Stimulated activated naive B cell treated with anti-CD40 and anti-IgM and Interleukin-4, amounts not matched to agents 10 μg/mL and 1 μg/mL and 100 μg/mL, for 72 hours (primary cell): ENCODE results near the gene MYRIP.
"Not testable (repeated sequence)": the region's sequence is repeated elsewhere in the genome, so short reads cannot be mapped to it uniquely, and the experiment has no call there.

Experiments
- ATAC-seq, 2 donors: fragments of 150-1000 bp; cut with Tn5 transposase; replicated peaks; 2 replicates each; pipeline ENCODE4 v1.10.0; 2021; ENCODE audit warnings: moderate library complexity in 1 of 2
- DNase-seq: peaks from one replicate; pipeline ENCODE4 v3.0.0; 2021
- H3K27ac Mint-ChIP-seq: one replicate; pipeline ENCODE4 v1.8.0; 2022; ENCODE audit warnings: mild to moderate bottlenecking, mixed read lengths
- H3K27me3 Mint-ChIP-seq, 2 donors: one replicate each; pipeline ENCODE4 v1.8.0; 2022; ENCODE audit warnings: mixed read lengths in 2 of 2
- H3K36me3 Mint-ChIP-seq, 2 donors: one replicate each; pipeline ENCODE4 v1.8.0; 2022; ENCODE audit warnings: mixed read lengths in 2 of 2, mild to moderate bottlenecking in 1 of 2
- H3K4me1 Mint-ChIP-seq, 2 donors: one replicate each; pipeline ENCODE4 v1.8.0; 2022; ENCODE audit warnings: mixed read lengths in 2 of 2, mild to moderate bottlenecking in 1 of 2
- H3K4me3 Mint-ChIP-seq, 2 donors: one replicate each; pipeline ENCODE4 v1.8.0; 2022; ENCODE audit warnings: mild to moderate bottlenecking in 2 of 2, mixed read lengths in 2 of 2, moderate library complexity in 1 of 2
- H3K9me3 Mint-ChIP-seq, 2 donors: one replicate each; pipeline ENCODE4 v1.8.0; 2022; ENCODE audit warnings: mixed read lengths in 2 of 2, mild to moderate bottlenecking in 1 of 2

The MYRIP gene

DNA sequence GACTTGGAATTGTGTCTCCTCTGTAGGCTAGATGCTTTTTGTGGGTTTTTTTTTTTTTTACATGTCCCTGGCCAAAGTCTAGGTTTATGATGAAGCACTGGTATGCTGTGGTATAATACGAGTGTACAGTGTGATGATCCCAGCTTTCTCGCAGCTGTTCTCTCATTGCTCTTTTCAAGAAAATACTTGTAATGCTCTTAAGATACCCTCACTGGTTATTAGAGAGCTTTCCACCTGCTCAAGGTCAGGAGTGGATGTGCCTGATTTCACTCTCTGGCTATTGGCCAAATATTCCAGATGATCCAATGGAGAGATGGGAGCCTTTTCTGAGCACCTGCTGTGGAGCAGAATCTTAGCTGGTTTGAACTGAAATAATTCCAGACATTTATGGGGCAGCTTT lies 215.1 kb downstream of the MYRIP start:
- Mint-ChIP-seq H3K36me3 (peaks cover 8 to 10% of the 10 kb centered on the region in 2 donors), H3K9me3 (peaks cover 20 to 22% of the 10 kb centered on the region in 2 donors), H3K4me3 (no peak overlapping the region), H3K27ac (no peak overlapping the region), H3K4me1 (no peaks in the 10 kb centered on the region), H3K27me3 (peaks cover 5 to 13% of the 10 kb centered on the region in 2 donors)
- no peak for DNase-seq
- ATAC-seq: no peak

DNA sequence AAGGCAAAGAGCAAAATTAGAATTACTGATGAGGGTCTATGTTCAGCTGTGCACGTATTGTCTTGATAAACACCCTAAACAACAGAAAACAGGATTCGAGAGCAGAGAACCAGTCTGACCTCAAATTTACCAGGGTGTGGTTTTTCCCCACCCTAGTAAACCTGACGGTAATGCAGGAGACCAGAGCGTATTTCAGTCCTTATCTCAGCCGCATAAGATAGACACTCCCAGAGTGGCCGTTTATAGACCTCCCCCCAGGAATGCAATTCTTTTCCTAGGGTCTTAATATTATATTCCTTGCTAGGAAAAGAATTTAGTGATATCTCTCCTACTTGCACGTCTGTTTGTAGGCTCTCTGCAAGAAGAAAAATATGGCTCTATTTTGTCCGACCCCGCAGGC lies 216.5 kb downstream of the MYRIP start:
- H3K4me1 Mint-ChIP-seq: not testable (repeated sequence)

DNA sequence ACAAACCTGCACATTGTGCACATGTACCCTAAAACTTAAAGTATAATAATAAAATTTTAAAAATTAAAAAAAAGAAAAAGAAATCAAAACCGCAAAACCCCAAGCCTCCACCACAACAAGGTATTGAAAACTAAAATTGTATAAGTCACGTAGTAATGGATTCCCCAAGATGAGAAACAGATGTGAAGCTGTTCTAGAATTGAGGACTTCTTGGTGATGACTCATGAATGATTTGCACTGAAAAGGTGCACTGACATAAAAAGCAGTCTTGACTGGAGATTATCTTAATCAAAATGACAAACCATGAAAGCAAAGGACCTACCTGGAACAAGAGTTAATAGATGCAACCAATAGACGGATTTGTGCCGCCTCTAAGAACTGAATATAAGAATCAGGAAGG lies 225.8 kb downstream of the MYRIP start:
- Mint-ChIP-seq H3K4me3 (no peak overlapping the region), H3K4me1 (no peaks in the 10 kb centered on the region), H3K9me3 (peaks cover 0 to 5% of the 10 kb centered on the region in 2 donors), H3K27me3 (no peaks in the 10 kb centered on the region), H3K36me3 (no peaks in the 10 kb centered on the region), H3K27ac (no peak overlapping the region)
- DNase-seq: no peak
- no peak for ATAC-seq

More for the DNA sequence above, 216.5 kb downstream of the MYRIP start:
- not testable (repeated sequence) for H3K4me3 Mint-ChIP-seq, DNase-seq, H3K27ac Mint-ChIP-seq, H3K36me3 Mint-ChIP-seq, ATAC-seq
- H3K27me3 Mint-ChIP-seq: peaks cover 5 to 13% of the 10 kb centered on the region in 2 donors
- H3K9me3 Mint-ChIP-seq: peaks cover 20 to 22% of the 10 kb centered on the region in 2 donors

DNA sequence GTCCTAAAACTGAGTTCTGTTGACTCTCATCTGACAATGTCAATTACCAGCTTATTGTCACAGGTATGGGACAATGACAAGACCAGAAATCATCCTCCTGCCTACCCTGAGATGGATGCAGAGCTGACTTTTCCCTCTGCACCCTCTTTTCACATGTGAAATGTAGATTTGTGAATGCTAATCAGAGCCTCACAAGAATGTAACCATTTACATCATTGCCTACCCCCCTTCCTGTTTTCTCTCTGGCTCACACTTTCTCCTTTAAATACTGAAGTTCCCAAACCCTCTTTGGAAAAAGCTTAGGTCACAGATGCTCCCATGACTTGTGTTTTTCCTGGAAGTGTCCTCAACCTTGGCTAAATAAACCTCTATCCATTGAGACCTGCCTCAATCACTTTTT lies 228.2 kb downstream of the MYRIP start:
- Mint-ChIP-seq H3K27ac (no peak overlapping the region), H3K36me3 (no peaks in the 10 kb centered on the region), H3K4me1 (no peaks in the 10 kb centered on the region), H3K9me3 (peaks cover 0 to 2% of the 10 kb centered on the region in 2 donors), H3K4me3 (no peak overlapping the region), H3K27me3 (no peaks in the 10 kb centered on the region)
- ATAC-seq: no peak
- no peak for DNase-seq

DNA sequence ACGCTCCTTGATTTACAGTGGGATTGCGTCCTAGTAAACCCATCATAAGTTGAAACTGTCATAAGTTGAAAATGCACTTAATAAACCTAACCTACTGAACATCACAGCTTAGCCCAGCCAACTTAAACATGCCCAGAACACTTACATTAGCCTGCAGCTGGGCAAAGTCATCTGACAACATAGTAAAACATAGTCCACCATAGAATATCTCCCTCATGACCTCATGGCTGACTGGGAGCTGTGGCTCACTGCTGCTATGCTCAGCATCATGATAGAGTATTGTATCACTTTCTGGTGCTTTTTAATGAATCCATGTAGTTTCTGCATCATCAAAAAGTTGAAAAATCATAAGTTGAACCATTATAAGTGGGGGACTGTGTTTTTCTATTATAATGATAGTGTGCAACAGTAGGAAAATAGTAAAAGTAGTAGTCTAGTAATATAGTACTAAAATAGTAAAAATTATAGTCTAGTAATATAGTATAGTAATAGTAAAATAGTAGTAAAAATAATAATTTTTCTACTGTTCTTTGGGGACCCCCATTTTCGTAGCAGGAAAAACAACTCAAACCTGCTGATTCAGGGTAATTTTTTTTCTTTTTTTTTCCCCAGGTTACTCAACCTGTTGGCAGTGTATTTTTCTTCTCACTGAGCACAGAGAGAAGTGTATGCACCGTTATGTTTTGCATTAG lies 233.5 kb downstream of the MYRIP start:
- no peak overlapping the region for H3K4me3 Mint-ChIP-seq
- ATAC-seq (no peak), DNase-seq (no peak)
- H3K4me1 Mint-ChIP-seq: no peaks in the 10 kb centered on the region
- no peaks in the 10 kb centered on the region for H3K9me3 Mint-ChIP-seq
- H3K27ac Mint-ChIP-seq: no peak overlapping the region
- no peaks in the 10 kb centered on the region for H3K36me3 Mint-ChIP-seq
- H3K27me3 Mint-ChIP-seq: no peaks in the 10 kb centered on the region

DNA sequence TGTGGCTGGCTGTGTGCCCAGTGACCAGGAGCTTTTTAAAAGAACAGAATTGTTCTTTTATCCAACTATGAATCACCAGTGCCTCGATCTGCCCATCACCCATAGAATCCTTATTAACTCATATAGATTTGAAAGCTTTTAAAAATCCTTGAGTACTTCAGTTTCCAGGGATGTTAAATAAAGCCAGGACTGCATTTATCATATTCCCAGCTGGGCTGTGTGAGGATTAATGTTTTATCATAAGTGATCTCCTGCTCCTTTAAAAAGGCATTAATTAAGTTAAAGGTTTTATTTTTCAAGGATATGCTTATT lies 234.0 kb downstream of the MYRIP start:
- ATAC-seq (no peak), DNase-seq (no peak)
- no peak overlapping the region for H3K27ac Mint-ChIP-seq
- no peaks in the 10 kb centered on the region for H3K36me3 Mint-ChIP-seq
- no peak overlapping the region for H3K4me3 Mint-ChIP-seq
- no peaks in the 10 kb centered on the region for H3K4me1 Mint-ChIP-seq
- H3K27me3 Mint-ChIP-seq: no peaks in the 10 kb centered on the region
- no peaks in the 10 kb centered on the region for H3K9me3 Mint-ChIP-seq

DNA sequence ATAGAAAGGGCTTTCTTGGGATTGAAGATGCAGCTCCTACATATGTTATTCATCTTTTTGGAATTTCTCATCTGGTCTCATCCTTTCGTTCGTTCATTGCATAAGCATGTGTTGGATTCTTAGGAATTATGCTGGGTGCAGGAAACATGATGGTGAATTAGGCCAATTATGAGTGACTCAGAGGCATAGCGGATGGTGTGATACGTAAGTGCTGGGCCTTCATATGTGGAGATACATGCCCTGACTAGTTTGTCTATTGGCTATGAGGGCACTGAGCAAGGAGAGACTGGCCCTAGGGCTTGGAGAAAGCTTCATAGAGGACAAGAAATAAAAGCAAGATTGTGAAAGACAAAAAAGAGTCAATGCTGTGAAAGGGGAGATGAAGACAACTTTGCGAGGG lies 235.1 kb downstream of the MYRIP start:
- Mint-ChIP-seq H3K36me3 (no peaks in the 10 kb centered on the region), H3K27me3 (no peaks in the 10 kb centered on the region), H3K4me3 (no peak overlapping the region), H3K9me3 (no peaks in the 10 kb centered on the region), H3K4me1 (no peaks in the 10 kb centered on the region), H3K27ac (no peak overlapping the region)
- no peak for DNase-seq
- ATAC-seq: no peak

DNA sequence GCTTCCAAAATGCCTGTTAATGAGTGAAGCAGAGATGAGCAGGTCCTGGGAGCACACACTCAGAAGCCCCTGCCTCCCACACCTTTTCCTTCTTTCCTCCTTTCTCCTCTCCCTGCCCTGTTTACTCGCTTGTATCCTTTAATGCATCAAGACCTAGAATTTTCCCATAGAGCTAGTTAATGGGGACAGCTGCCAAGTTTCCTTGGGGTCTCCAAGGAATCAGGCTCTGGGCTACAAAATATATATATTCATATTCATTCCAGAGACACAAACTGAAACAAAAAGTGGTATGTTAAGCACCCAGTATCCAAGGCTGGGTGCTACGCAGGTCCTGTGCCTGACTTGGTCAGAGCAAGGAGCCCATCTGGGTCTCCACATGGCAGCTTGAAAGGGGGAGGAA lies 235.6 kb downstream of the MYRIP start:
- no peaks in the 10 kb centered on the region for H3K27me3 Mint-ChIP-seq
- H3K4me3 Mint-ChIP-seq: no peak overlapping the region
- no peaks in the 10 kb centered on the region for H3K4me1 Mint-ChIP-seq
- peaks cover 0 to 2% of the 10 kb centered on the region in 2 donors for H3K9me3 Mint-ChIP-seq
- ATAC-seq: no peak
- no peaks in the 10 kb centered on the region for H3K36me3 Mint-ChIP-seq
- no peak overlapping the region for H3K27ac Mint-ChIP-seq
- DNase-seq: no peak

DNA sequence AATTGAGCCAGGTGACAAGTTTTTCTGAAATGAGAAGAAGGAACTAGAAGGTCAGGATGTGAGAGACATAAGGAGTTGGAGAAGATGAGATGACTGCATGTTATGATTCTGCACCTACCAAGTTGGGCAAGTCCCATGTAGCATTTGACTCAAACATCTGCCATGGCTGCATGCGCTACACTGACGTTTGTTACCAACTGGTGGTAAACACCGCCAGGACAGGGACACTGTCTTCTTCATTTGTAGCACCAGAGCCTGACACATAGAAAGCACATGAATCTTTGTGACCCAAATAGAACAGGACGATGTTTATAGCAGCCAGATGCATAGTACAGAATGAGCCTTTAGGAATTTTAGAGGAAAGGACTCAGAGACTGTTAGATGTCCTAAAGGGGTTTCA lies 236.7 kb downstream of the MYRIP start:
- no peak for ATAC-seq
- no peaks in the 10 kb centered on the region for H3K36me3 Mint-ChIP-seq
- H3K9me3 Mint-ChIP-seq: peaks cover 8% of the 10 kb centered on the region in 2 donors
- H3K4me3 Mint-ChIP-seq: no peak overlapping the region
- H3K27me3 Mint-ChIP-seq: no peaks in the 10 kb centered on the region
- no peak for DNase-seq
- H3K4me1 Mint-ChIP-seq: no peaks in the 10 kb centered on the region
- no peak overlapping the region for H3K27ac Mint-ChIP-seq

DNA sequence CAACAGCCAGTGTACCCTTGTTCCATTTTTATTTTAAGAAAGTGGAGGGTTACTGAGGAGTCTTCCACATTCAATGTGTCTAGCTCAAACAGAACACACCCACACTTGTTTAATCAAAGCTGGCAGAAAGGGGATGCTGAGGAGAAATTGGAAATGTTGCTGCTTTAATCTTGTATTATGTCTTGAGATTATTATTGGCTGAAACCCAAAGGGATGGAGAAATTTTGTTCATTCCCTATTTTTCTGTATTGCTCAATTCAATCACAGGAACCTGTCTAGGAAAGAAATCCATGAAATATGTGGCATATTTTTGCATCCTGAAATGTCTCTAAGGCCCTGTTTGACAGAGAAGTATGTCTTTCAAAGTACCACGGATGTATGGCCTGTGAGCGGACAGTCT lies 238.0 kb downstream of the MYRIP start:
- Mint-ChIP-seq H3K4me3 (no peak overlapping the region), H3K9me3 (peaks cover 8 to 9% of the 10 kb centered on the region in 2 donors), H3K4me1 (no peaks in the 10 kb centered on the region), H3K27ac (no peak overlapping the region), H3K36me3 (no peaks in the 10 kb centered on the region), H3K27me3 (no peaks in the 10 kb centered on the region)
- ATAC-seq (no peak), DNase-seq (no peak)

DNA sequence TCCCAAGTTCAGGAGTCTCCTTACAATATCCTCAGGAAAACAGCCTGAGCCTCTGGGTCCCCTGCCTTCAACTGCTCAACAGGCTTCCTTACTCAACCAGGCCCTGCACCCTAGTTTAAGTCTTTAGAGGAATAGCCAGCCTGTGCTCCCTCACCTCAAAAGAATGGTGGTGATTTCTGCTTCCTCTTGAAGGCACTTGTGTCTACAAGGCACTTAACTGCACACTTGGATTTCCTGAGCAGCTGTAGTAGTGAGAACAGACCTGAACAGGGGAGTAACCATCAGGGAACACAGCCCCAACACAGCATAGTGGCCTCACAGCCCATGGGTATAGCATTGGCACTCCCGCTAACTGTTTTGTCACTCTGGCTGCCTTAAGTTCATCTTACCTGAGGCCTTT lies 244.3 kb downstream of the MYRIP start:
- H3K27me3 Mint-ChIP-seq: peaks cover 0 to 4% of the 10 kb centered on the region in 2 donors
- H3K36me3 Mint-ChIP-seq: no peaks in the 10 kb centered on the region
- H3K4me1 Mint-ChIP-seq: no peaks in the 10 kb centered on the region

DNA sequence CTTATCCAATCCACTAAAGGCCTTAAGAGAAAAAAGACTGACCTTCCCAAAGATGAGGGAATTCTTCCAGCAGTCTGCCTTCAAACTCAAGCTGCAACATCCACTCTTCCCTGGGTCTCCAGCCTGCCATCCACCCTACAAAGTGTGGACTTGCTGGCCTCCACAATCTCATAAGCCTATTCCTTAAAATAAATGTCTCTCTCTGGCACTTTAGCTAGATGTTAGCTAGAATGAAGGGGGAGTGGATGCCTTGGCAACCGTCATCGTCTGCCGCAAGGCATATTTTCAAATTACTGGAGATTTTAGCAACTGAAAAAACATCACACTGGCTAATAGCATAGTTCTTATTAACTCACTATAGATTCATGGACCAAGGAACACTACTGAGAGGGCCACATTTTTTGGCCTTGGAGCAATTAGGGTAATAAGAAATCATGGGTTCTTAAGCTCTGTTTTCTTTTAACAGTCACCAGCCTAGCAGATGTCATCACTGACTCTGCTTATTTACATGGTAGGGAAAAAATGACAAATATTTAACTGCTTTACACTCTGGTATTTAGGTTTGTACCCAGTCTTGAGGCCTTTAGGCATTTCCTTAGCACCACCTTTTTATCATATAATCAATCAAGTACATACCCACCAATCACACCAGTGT lies 245.3 kb downstream of the MYRIP start:
- DNase-seq: no peak
- no peaks in the 10 kb centered on the region for H3K36me3 Mint-ChIP-seq
- ATAC-seq: no peak
- H3K27me3 Mint-ChIP-seq: peaks cover 0 to 7% of the 10 kb centered on the region in 2 donors
- H3K4me3 Mint-ChIP-seq: no peak overlapping the region
- H3K9me3 Mint-ChIP-seq: peaks cover 8 to 14% of the 10 kb centered on the region in 2 donors
- no peak overlapping the region for H3K27ac Mint-ChIP-seq
- no peaks in the 10 kb centered on the region for H3K4me1 Mint-ChIP-seq

More for the DNA sequence above, 244.3 kb downstream of the MYRIP start:
- DNase-seq (no peak), ATAC-seq (no peak)
- H3K9me3 Mint-ChIP-seq: peaks cover 8 to 9% of the 10 kb centered on the region in 2 donors
- H3K27ac Mint-ChIP-seq: no peak overlapping the region
- H3K4me3 Mint-ChIP-seq: no peak overlapping the region

DNA sequence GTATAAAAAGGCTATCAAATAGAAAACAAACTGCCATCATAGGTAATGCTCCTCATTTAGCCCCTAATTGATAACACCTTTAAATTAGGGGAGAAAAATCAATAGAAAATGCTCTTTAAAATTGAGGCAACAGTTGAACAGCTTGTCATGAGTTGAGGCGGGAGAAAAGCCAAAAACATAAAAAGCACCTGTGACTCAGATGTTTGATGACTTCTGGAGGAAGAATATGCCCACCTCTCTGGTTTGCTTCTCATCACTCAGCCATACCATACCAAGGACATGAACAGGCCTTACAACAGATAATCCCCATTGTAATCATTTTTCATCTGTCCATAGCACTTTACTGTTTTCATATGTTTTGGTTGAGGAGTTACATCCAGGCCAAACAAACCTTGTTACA lies 246.0 kb downstream of the MYRIP start:
- no peak overlapping the region for H3K27ac Mint-ChIP-seq
- H3K36me3 Mint-ChIP-seq: no peaks in the 10 kb centered on the region
- no peaks in the 10 kb centered on the region for H3K4me1 Mint-ChIP-seq
- no peak for ATAC-seq
- no peak for DNase-seq
- H3K4me3 Mint-ChIP-seq: no peak overlapping the region
- peaks cover 0 to 7% of the 10 kb centered on the region in 2 donors for H3K27me3 Mint-ChIP-seq
- H3K9me3 Mint-ChIP-seq: peaks cover 8 to 11% of the 10 kb centered on the region in 2 donors

DNA sequence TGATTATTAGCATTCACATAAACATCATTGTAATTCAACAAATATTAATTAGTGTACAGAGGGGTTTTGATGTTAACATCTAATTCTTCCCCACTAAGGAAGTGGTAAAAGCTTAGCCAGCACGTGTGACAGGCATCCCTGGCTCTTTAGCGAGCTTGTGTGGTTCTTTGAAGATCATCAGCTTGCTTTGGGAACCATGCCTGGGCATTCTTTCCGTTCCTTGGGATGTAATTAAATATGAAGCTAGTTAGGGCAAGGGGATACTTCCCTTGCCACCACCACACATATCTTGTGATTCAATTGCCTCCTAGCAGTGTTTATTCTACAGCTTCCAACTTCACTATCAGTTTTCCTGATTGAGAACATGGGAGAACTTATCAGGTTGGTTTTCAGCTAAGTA lies 246.5 kb downstream of the MYRIP start:
- no peaks in the 10 kb centered on the region for H3K36me3 Mint-ChIP-seq
- peaks cover 3 to 8% of the 10 kb centered on the region in 2 donors for H3K9me3 Mint-ChIP-seq
- no peak overlapping the region for H3K4me3 Mint-ChIP-seq
- no peak for ATAC-seq
- peaks cover 0 to 7% of the 10 kb centered on the region in 2 donors for H3K27me3 Mint-ChIP-seq
- H3K4me1 Mint-ChIP-seq: no peaks in the 10 kb centered on the region
- no peak overlapping the region for H3K27ac Mint-ChIP-seq
- no peak for DNase-seq

DNA sequence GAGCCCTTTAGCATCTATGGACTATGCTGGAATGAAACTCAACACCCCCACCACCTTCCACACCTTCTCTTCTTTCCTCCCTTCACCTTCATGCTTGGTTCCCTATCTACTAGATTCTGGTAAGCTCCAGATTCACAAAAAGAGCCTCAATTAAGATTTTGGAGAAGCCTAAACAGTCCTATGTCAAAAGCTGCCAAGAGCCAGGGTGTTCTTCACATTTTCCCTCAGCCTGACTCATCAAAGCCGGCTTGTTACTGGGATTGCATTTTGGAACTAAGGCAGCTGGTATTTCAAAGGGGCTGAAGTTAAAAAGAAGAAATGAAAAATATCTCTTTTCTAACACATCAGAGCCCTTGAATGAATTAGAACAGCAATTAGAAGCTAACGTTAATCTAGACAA lies 247.7 kb downstream of the MYRIP start:
- ATAC-seq (no peak), DNase-seq (no peak)
- Mint-ChIP-seq H3K36me3 (no peaks in the 10 kb centered on the region), H3K4me1 (no peaks in the 10 kb centered on the region), H3K27me3 (peaks cover 0 to 10% of the 10 kb centered on the region in 2 donors), H3K4me3 (no peak overlapping the region), H3K9me3 (peaks cover 0 to 5% of the 10 kb centered on the region in 2 donors), H3K27ac (no peak overlapping the region)
